Measurements from ENCODE around the gene NBPF20. TPM values are rescaled to one million over a fixed set of nuclear protein-coding genes. Genes with fewer than 3 reads are reported as not detected.
"Not testable (repeated sequence)": the region's sequence is repeated elsewhere in the genome, so short reads cannot be mapped to it uniquely, and the experiment has no call there.

Gene NBPF20
- total and polyA plus RNA-seq, 10 of the 15 experiments (the other 5 are each of a cell fraction or from before 2014, with no cell fraction given): 0.05 to 2.9 (median 1.1) TPM

DNA sequence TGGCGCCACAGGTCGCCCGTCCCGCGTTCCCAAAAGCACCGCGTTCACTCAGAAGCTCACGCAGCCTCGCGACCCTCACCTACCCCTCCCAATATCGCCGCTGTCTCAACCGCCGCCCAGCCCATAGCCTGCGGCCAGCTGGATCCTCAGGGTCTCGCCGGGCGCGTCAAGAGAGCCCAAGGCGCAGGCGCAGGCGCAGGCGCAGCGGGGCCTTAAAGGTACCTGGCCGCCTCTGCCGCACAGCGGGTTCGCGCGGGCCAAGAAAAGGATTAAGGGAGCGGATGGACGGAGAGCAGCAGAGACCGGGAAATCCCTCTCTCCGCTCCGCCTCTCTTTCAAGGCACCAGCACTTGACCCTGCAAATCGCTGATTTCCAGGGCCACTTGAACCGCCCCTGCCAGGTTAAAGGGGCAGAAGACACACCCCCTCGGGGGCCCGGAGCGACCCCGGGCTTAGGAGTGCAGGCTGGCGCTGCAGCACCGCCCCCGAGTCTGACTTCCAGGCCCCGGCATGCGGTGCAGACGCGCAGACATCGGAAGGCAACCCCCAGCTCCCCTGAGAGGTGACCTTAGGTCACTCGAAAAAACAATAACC lies at the start of gene NBPF20 (continued):
- TF ChIP-seq, protein P1, sequence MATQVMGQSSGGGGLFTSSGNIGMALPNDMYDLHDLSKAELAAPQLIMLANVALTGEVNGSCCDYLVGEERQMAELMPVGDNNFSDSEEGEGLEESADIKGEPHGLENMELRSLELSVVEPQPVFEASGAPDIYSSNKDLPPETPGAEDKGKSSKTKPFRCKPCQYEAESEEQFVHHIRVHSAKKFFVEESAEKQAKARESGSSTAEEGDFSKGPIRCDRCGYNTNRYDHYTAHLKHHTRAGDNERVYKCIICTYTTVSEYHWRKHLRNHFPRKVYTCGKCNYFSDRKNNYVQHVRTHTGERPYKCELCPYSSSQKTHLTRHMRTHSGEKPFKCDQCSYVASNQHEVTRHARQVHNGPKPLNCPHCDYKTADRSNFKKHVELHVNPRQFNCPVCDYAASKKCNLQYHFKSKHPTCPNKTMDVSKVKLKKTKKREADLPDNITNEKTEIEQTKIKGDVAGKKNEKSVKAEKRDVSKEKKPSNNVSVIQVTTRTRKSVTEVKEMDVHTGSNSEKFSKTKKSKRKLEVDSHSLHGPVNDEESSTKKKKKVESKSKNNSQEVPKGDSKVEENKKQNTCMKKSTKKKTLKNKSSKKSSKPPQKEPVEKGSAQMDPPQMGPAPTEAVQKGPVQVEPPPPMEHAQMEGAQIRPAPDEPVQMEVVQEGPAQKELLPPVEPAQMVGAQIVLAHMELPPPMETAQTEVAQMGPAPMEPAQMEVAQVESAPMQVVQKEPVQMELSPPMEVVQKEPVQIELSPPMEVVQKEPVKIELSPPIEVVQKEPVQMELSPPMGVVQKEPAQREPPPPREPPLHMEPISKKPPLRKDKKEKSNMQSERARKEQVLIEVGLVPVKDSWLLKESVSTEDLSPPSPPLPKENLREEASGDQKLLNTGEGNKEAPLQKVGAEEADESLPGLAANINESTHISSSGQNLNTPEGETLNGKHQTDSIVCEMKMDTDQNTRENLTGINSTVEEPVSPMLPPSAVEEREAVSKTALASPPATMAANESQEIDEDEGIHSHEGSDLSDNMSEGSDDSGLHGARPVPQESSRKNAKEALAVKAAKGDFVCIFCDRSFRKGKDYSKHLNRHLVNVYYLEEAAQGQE (IDR thresholded peaks at IDR 0.05; ENCODE audit: low read depth, low read length): no peak
- TF ChIP-seq GATAD2B (conservative IDR thresholded peaks at IDR 0.05; ENCODE audit: low read depth) (0 out of 2 replicates have a peak, but pooled peaks have one; percentile 57), NR2F1 (conservative IDR thresholded peaks at IDR 0.05) (peak; percentile 96), RB1 (IDR thresholded peaks at IDR 0.05; ENCODE audit: borderline replicate concordance) (0 out of 2 replicates have a peak, but pooled peaks have one; percentile 54), SIX5 (IDR thresholded peaks at IDR 0.05; ENCODE audit: low read depth, low read length, severe bottlenecking) (no peak), EGR1 (IDR thresholded peaks at IDR 0.05; ENCODE audit: borderline replicate concordance in 1 of 2, low read depth in 2 of 2, low read length in 2 of 2) (0 out of 3 replicates have a peak, but pooled peaks of 1 of the 2 experiments have one; percentile 27)
- TF ChIP-seq, protein P2, sequence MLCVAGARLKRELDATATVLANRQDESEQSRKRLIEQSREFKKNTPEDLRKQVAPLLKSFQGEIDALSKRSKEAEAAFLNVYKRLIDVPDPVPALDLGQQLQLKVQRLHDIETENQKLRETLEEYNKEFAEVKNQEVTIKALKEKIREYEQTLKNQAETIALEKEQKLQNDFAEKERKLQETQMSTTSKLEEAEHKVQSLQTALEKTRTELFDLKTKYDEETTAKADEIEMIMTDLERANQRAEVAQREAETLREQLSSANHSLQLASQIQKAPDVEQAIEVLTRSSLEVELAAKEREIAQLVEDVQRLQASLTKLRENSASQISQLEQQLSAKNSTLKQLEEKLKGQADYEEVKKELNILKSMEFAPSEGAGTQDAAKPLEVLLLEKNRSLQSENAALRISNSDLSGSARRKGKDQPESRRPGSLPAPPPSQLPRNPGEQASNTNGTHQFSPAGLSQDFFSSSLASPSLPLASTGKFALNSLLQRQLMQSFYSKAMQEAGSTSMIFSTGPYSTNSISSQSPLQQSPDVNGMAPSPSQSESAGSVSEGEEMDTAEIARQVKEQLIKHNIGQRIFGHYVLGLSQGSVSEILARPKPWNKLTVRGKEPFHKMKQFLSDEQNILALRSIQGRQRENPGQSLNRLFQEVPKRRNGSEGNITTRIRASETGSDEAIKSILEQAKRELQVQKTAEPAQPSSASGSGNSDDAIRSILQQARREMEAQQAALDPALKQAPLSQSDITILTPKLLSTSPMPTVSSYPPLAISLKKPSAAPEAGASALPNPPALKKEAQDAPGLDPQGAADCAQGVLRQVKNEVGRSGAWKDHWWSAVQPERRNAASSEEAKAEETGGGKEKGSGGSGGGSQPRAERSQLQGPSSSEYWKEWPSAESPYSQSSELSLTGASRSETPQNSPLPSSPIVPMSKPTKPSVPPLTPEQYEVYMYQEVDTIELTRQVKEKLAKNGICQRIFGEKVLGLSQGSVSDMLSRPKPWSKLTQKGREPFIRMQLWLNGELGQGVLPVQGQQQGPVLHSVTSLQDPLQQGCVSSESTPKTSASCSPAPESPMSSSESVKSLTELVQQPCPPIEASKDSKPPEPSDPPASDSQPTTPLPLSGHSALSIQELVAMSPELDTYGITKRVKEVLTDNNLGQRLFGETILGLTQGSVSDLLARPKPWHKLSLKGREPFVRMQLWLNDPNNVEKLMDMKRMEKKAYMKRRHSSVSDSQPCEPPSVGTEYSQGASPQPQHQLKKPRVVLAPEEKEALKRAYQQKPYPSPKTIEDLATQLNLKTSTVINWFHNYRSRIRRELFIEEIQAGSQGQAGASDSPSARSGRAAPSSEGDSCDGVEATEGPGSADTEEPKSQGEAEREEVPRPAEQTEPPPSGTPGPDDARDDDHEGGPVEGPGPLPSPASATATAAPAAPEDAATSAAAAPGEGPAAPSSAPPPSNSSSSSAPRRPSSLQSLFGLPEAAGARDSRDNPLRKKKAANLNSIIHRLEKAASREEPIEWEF (IDR thresholded peaks at IDR 0.05; ENCODE audit: insufficient replicate concordance, low read depth, low read length): no peak
- TF ChIP-seq, protein P3, sequence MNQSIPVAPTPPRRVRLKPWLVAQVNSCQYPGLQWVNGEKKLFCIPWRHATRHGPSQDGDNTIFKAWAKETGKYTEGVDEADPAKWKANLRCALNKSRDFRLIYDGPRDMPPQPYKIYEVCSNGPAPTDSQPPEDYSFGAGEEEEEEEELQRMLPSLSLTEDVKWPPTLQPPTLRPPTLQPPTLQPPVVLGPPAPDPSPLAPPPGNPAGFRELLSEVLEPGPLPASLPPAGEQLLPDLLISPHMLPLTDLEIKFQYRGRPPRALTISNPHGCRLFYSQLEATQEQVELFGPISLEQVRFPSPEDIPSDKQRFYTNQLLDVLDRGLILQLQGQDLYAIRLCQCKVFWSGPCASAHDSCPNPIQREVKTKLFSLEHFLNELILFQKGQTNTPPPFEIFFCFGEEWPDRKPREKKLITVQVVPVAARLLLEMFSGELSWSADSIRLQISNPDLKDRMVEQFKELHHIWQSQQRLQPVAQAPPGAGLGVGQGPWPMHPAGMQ (IDR thresholded peaks at IDR 0.05; ENCODE audit: borderline replicate concordance): no peak

DNA sequence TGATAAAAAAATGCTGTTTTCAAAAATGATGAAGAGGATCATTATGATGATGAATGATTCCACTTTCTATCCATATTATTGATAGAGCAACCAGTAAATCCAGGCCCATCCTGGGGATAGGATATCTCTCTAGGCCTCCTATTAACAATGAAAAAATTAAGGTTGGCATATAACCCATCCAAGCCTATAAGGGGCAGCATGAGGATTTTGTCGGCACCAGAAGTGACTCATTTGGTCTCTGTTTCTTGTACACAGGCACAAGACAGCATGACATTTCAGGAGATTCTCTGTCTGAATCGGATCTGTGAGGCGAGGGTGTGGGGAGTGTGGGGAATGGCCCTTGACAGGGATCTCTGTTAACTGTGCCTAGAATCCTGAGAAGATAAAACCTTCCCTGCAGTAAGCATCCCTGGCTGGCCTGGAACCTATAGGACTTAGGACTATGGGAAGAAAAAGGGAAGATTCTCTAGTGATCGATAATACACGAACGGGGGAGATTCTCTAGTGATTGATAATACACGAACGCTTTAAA lies 49.5 kb upstream of the NBPF20 start:
- SMC1A ChIA-PET (ENCODE audit: uncharacterized antibody, unreplicated experiment); H3K79me2 ChIP-seq (ENCODE audit: control insufficient read depth, insufficient read depth, low read length); H3K27me3 ChIP-seq (replicated peaks in 1 of 2; ENCODE audit: control insufficient read depth in 2 of 2, insufficient read depth in 2 of 2, low read length in 1 of 2); POLR2A ChIA-PET; H3K36me3 ChIP-seq (ENCODE audit: control insufficient read depth in 2 of 2, insufficient read depth in 2 of 2, low read length in 1 of 2); RAD21 ChIA-PET (ENCODE audit: unreplicated experiment); CTCF ChIA-PET; H3K4me1 ChIP-seq (ENCODE audit: control insufficient read depth, insufficient read depth, low read length); H2AFZ ChIP-seq (ENCODE audit: control insufficient read depth, low read depth, low read length); H4K20me1 ChIP-seq (ENCODE audit: control insufficient read depth, insufficient read depth); H3K4me3 ChIP-seq; H3K27ac ChIP-seq (ENCODE audit: control insufficient read depth, insufficient read depth); H3K9me3 ChIP-seq (replicated peaks; ENCODE audit: control insufficient read depth, insufficient read depth, low read length); BruUV-seq (replicated peaks); FAIRE-seq; ATAC-seq; H3K4me2 ChIP-seq (ENCODE audit: control insufficient read depth, insufficient read depth); H3K9ac ChIP-seq (ENCODE audit: control insufficient read depth, insufficient read depth, low read length); in situ Hi-C loops (cut with MboI); DNase-seq (ENCODE audit: low read depth, low spot score); intact Hi-C loops (cut with micrococcal nuclease; ENCODE audit: unreplicated experiment): not testable (repeated sequence)
- WGBS (ENCODE audit: insufficient coverage, insufficient replicate concordance, low lambda C conversion rate, missing lambda C conversion rate): 18% methylated on average over 6 of the region's 8 CpGs

All from GM12878 (cell line).